ENCODE measurements around the gene OR4X2. TPM values are rescaled to one million over a fixed set of nuclear protein-coding genes. Genes with fewer than 3 reads are reported as not detected.
"Not testable (repeated sequence)": the region's sequence is repeated elsewhere in the genome, so short reads cannot be mapped to it uniquely, and the experiment has no call there.

The OR4X2 gene, protein sequence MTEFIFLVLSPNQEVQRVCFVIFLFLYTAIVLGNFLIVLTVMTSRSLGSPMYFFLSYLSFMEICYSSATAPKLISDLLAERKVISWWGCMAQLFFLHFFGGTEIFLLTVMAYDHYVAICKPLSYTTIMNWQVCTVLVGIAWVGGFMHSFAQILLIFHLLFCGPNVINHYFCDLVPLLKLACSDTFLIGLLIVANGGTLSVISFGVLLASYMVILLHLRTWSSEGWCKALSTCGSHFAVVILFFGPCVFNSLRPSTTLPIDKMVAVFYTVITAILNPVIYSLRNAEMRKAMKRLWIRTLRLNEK
- not detected for polyA plus RNA-seq

DNA sequence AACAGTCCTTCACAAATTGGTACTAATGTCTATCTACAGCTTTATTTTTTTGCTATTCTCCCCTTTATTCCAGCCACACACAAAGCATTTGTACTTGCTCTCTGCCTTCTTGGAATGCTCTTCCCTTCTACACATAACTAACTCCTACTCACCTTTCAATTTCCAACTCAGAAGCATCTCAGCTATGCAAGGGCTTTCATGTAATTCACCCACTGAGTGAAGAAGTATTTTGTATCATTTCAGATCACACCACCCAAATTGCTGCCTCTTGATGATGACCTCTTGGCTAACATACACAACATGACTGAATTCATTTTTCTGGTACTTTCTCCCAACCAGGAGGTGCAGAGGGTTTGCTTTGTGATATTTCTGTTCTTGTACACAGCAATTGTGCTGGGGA is at the start of gene OR4X2:
OR4X2 (plus strand) TSS at position 301 of the 400 bp plus-strand sequence; CDS start at position 301, 0 bp downstream.
- H3K27me3 Mint-ChIP-seq (ENCODE audit: low read depth in 3 of 3) = peaks cover 3 to 16% (median 6%) of the 10 kb centered on the region in 3 donors
- no peaks in the 10 kb centered on the region for H3K4me1 Mint-ChIP-seq
- peaks cover 2 to 9% (median 6%) of the 10 kb centered on the region in 6 donors for H3K9me3 Mint-ChIP-seq
- no peak for DNase-seq
- no peak within 1 kb of the TSS for H3K27ac Mint-ChIP-seq
- H3K4me3 Mint-ChIP-seq = no peak within 1 kb of the TSS
- H3K36me3 Mint-ChIP-seq = no peaks in the 10 kb centered on the region

- Mint-ChIP-seq H3K9me3 (peaks cover 0 to 2% (median 0%) of the 10 kb centered on the region in 6 donors), H3K36me3 (no peaks in the 10 kb centered on the region), H3K27ac (no peak overlapping the region), H3K4me3 (no peak overlapping the region), H3K27me3 (ENCODE audit: low read depth in 3 of 3) (peaks cover 8 to 12% (median 10%) of the 10 kb centered on the region in 3 donors), H3K4me1 (no peaks in the 10 kb centered on the region)
- DNase-seq = no peak
Measured at GRCh38 chr11:48207881-48208280, 37.0 kb upstream of the OR4X2 start.

GRCh38 chr11:48210052-48210451 is 34.9 kb upstream of the OR4X2 start:
- Mint-ChIP-seq H3K27ac (no peak overlapping the region), H3K9me3 (no peaks in the 10 kb centered on the region), H3K4me3 (no peak overlapping the region), H3K27me3 (ENCODE audit: low read depth in 3 of 3) (peaks cover 8 to 13% (median 10%) of the 10 kb centered on the region in 3 donors), H3K4me1 (no peaks in the 10 kb centered on the region), H3K36me3 (no peaks in the 10 kb centered on the region)
- DNase-seq = no peak

DNA sequence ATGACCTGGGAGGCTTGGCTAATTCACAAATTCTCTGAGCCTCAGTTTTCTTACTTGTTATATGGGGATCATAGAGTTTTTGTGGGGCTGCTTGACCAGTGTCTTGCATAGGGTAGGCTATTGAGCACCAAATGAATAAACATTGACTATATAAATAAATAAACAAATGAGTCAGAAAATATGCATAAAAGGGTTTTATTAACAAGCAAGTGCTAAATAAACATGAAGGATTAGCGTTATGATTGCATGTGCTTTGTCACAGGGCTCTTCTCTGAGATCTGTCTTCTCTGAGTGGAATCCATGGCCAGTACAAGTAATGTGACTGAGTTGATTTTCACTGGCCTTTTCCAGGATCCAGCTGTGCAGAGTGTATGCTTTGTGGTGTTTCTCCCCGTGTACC is 28.4 kb upstream of the OR4X2 start, which contains the start of gene OR4B1:
OR4B1 (plus strand) TSS at position 301 of the 400 bp plus-strand sequence; CDS start at position 301, 0 bp downstream.
- peaks cover 0 to 2% (median 0%) of the 10 kb centered on the region in 6 donors for H3K9me3 Mint-ChIP-seq
- H3K27me3 Mint-ChIP-seq (ENCODE audit: low read depth in 3 of 3) = peaks cover 0 to 11% (median 7%) of the 10 kb centered on the region in 3 donors
- H3K36me3 Mint-ChIP-seq = no peaks in the 10 kb centered on the region
- no peak for DNase-seq
- H3K27ac Mint-ChIP-seq = no peak within 1 kb of the TSS
- H3K4me1 Mint-ChIP-seq = no peaks in the 10 kb centered on the region
- H3K4me3 Mint-ChIP-seq = no peak within 1 kb of the TSS

DNA sequence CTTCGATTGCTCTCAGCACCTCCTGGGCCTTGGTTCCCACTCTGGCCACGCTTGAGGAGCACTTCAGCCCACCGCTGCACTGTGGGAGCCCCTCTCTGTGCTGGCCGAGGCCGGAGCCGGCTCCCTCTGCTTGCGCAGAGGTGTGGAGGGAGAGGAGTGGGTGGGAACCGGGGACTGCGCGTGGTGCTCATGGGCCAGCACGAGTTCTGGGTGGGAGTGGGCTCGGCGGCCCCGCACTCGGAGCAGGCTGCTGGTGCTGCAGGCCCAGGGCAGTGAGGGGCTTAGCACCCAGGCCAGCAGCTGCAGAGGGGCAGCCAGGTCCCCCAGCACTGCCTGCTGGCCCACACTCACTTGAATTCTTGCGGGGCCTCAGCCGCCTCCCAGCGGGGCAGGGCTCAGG is 16.1 kb upstream of the OR4X2 start:
- Mint-ChIP-seq H3K9me3 (peaks cover 0 to 10% (median 2%) of the 10 kb centered on the region in 6 donors), H3K4me3 (no peak overlapping the region), H3K4me1 (no peaks in the 10 kb centered on the region), H3K36me3 (no peaks in the 10 kb centered on the region), H3K27ac (no peak overlapping the region), H3K27me3 (ENCODE audit: low read depth in 3 of 3) (peaks cover 2 to 6% (median 6%) of the 10 kb centered on the region in 3 donors)
- DNase-seq = no peak

- H3K9me3 Mint-ChIP-seq; H3K4me3 Mint-ChIP-seq; H3K27me3 Mint-ChIP-seq (ENCODE audit: low read depth in 3 of 3); DNase-seq; H3K36me3 Mint-ChIP-seq; H3K4me1 Mint-ChIP-seq; H3K27ac Mint-ChIP-seq: not testable (repeated sequence)
Measured at GRCh38 chr11:48230057-48230456, 14.8 kb upstream of the OR4X2 start.

GRCh38 chr11:48237727-48238126 is 7.2 kb upstream of the OR4X2 start:
- H3K36me3 Mint-ChIP-seq = no peaks in the 10 kb centered on the region
- H3K27me3 Mint-ChIP-seq (ENCODE audit: low read depth in 3 of 3) = peaks cover 0 to 20% (median 6%) of the 10 kb centered on the region in 3 donors
- H3K4me1 Mint-ChIP-seq = no peaks in the 10 kb centered on the region
- H3K27ac Mint-ChIP-seq = no peak overlapping the region
- DNase-seq = no peak
- H3K9me3 Mint-ChIP-seq = peaks cover 0 to 5% (median 3%) of the 10 kb centered on the region in 6 donors
- no peak overlapping the region for H3K4me3 Mint-ChIP-seq

DNA sequence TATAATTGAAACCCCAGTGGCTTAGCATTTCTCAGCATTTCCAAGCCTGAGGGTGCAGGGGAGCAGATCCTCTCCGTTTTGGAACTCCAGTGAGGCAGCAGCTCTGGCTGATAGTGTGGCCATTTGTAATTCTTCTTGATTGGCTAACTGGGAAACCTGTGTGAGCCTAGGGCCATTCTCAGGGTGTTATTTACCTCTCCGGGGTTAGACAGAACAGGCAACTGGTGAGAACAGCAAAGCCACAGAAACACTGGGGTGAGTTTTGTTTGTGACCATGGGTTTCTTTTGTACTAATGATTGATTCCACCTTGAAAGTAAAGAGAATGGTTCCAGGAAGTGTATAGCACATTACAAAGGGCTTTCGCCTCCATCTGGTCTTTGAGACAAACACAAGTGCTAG is 2.4 kb upstream of the OR4X2 start:
- H3K4me3 Mint-ChIP-seq = no peak overlapping the region
- DNase-seq = no peak
- peaks cover 0 to 16% (median 4%) of the 10 kb centered on the region in 3 donors for H3K27me3 Mint-ChIP-seq (ENCODE audit: low read depth in 3 of 3)
- no peak overlapping the region for H3K27ac Mint-ChIP-seq
- peaks cover 0 to 6% (median 2%) of the 10 kb centered on the region in 6 donors for H3K9me3 Mint-ChIP-seq
- no peaks in the 10 kb centered on the region for H3K4me1 Mint-ChIP-seq
- no peaks in the 10 kb centered on the region for H3K36me3 Mint-ChIP-seq

GRCh38 chr11:48248902-48249301 is 4.0 kb downstream of the OR4X2 start:
- Mint-ChIP-seq H3K4me1 (no peaks in the 10 kb centered on the region), H3K4me3 (no peak overlapping the region), H3K27me3 (ENCODE audit: low read depth in 3 of 3) (peaks cover 3 to 5% (median 3%) of the 10 kb centered on the region in 3 donors), H3K36me3 (no peaks in the 10 kb centered on the region), H3K9me3 (peaks cover 0 to 11% (median 5%) of the 10 kb centered on the region in 6 donors), H3K27ac (no peak overlapping the region)
- DNase-seq = no peak

DNA sequence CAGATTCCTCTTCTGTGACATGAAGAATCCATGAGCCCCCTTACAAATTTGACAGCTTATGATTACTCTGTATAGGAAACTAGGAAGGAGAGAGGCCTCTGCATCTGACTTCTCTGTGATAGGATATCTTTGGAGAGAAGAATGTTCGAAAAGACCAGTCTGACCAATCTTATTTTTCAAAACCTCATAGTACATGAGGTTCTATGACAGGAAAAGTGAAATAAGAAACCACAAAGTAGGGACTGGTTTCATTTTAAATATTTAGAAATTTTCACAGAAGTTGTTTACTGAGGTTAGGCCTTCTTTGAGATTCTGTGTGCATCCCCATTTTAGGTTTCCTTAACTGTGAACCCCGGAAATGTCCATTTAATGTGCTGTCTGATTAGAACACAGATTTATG is 16.7 kb downstream of the OR4X2 start:
- Mint-ChIP-seq H3K9me3 (peaks cover 0 to 12% (median 0%) of the 10 kb centered on the region in 6 donors), H3K27ac (no peak overlapping the region), H3K4me1 (no peaks in the 10 kb centered on the region), H3K4me3 (no peak overlapping the region), H3K27me3 (ENCODE audit: low read depth in 3 of 3) (peaks cover 0 to 14% (median 5%) of the 10 kb centered on the region in 3 donors), H3K36me3 (peaks cover 0 to 2% (median 0%) of the 10 kb centered on the region in 3 donors)
- no peak for DNase-seq

GRCh38 chr11:48263423-48263911 is 18.6 kb downstream of the OR4X2 start, which contains the start of gene OR4X1:
TSS of gene OR4X1 (plus strand) at chr11:48263861. CDS start at chr11:48263861, 0 bp downstream.
- H3K4me1 Mint-ChIP-seq = no peaks in the 10 kb centered on the region
- H3K27me3 Mint-ChIP-seq (ENCODE audit: low read depth in 3 of 3) = peaks cover 0 to 9% (median 5%) of the 10 kb centered on the region in 3 donors
- H3K36me3 Mint-ChIP-seq = no peaks in the 10 kb centered on the region
- H3K27ac Mint-ChIP-seq = no peak within 1 kb of the TSS
- DNase-seq = no peak
- peaks cover 0 to 7% (median 0%) of the 10 kb centered on the region in 6 donors for H3K9me3 Mint-ChIP-seq
- H3K4me3 Mint-ChIP-seq = no peak within 1 kb of the TSS

- Mint-ChIP-seq H3K9me3 (peaks cover 0 to 2% (median 0%) of the 10 kb centered on the region in 6 donors), H3K36me3 (no peaks in the 10 kb centered on the region), H3K27me3 (ENCODE audit: low read depth in 3 of 3) (peaks cover 0 to 6% (median 5%) of the 10 kb centered on the region in 3 donors), H3K4me1 (no peaks in the 10 kb centered on the region), H3K4me3 (no peak overlapping the region), H3K27ac (no peak overlapping the region)
- no peak for DNase-seq
Measured at GRCh38 chr11:48270621-48271020, 25.7 kb downstream of the OR4X2 start.

- no peak overlapping the region for H3K27ac Mint-ChIP-seq
- H3K4me1 Mint-ChIP-seq = no peaks in the 10 kb centered on the region
- H3K4me3 Mint-ChIP-seq = no peak overlapping the region
- H3K9me3 Mint-ChIP-seq = peaks cover 0 to 2% (median 0%) of the 10 kb centered on the region in 6 donors
- H3K27me3 Mint-ChIP-seq (ENCODE audit: low read depth in 3 of 3) = peaks cover 0 to 3% (median 3%) of the 10 kb centered on the region in 3 donors
- no peaks in the 10 kb centered on the region for H3K36me3 Mint-ChIP-seq
- no peak for DNase-seq
Measured at GRCh38 chr11:48272606-48273005, 27.7 kb downstream of the OR4X2 start.
